Kidney (tissue), 14 donors: Measurements from ENCODE around the gene ANKDD1A. TPM values are rescaled to one million over a fixed set of nuclear protein-coding genes. Genes with fewer than 3 reads are reported as not detected.

ENCODE experiments used
- DNase-seq, 5 donors: peaks; one replicate each; pipeline ENCODE4 v3.0.0-alpha.2; 2013 to 2020
- FAIRE-seq: peaks from 2 replicates; lab custom pipeline; 2012; peaks lifted over from hg19 to GRCh38; lab: Jason Lieb, UNC
- H3K27ac ChIP-seq, 2 donors: one replicate each; pipeline ENCODE4 v1.7.0; 2013; ENCODE audit warnings: low read depth in 2 of 2, low read length in 2 of 2, inconsistent platforms in 1 of 2
- H3K27me3 ChIP-seq: one replicate; pipeline ENCODE4 v1.7.1; 2013; ENCODE audit warnings: low read length, inconsistent platforms; ENCODE audit not compliant: control insufficient read depth, insufficient read depth
- H3K36me3 ChIP-seq, 3 donors: one replicate each; pipeline versions ENCODE4 v1.7.0 to v1.7.1; 2013; ENCODE audit warnings: low read length in 3 of 3, control low read depth in 1 of 3, inconsistent platforms in 1 of 3; ENCODE audit not compliant: insufficient read depth in 3 of 3, control insufficient read depth in 2 of 3
- H3K4me1 ChIP-seq, 3 donors: one replicate each; pipeline versions ENCODE4 v1.7.0 to v1.7.1; 2013; ENCODE audit warnings: low read length in 3 of 3, inconsistent platforms in 1 of 3, low read depth in 1 of 3; ENCODE audit not compliant: control insufficient read depth in 2 of 3, insufficient read depth in 2 of 3
- H3K4me3 ChIP-seq, 3 donors: one replicate each; pipeline versions ENCODE4 v1.7.0 to v1.8.1; 2013; ENCODE audit warnings: low read length in 3 of 3, control low read depth in 1 of 3, inconsistent platforms in 1 of 3
- H3K9ac ChIP-seq, 3 donors: one replicate each; pipeline versions ENCODE4 v1.7.0 to v1.7.1; 2013; ENCODE audit warnings: low read length in 3 of 3, control low read depth in 1 of 3, inconsistent platforms in 1 of 3
- H3K9me3 ChIP-seq, 3 donors: one replicate each; pipeline versions ENCODE4 v1.7.0 to v1.7.1; 2013; ENCODE audit warnings: low read length in 3 of 3, control low read depth in 1 of 3, inconsistent platforms in 1 of 3; ENCODE audit not compliant: control insufficient read depth in 2 of 3, insufficient read depth in 1 of 3
- CTCF ChIP-seq: IDR thresholded peaks from 3 replicates; pipeline ENCODE4 v1.5.1; 2012; ENCODE audit warnings: mild to moderate bottlenecking, moderate library complexity, borderline replicate concordance; ENCODE audit not compliant: insufficient read depth; ENCODE audit errors: extremely low read depth
- intact Hi-C: fragments of 100-400 bp; cut with DNase I; formaldehyde crosslinking; loops from one replicate; pipeline ENCODE4 v1.11.1; 2022
- polyA plus RNA-seq: library from polyadenylated mRNA; stranded (reverse); fragments of 350-450 nt; fragmentation: Illumina TruSeq; extraction: RNeasy Lipid Tissue Mini Kit (QIAGEN cat#74804); gene quantifications from one replicate; pipeline ENCODE4 v1.2.3, GENCODE V29; 2014; ENCODE audit warnings: low read depth, low replicate concordance; ENCODE audit not compliant: insufficient read depth
- total RNA-seq: library from RNA; stranded (reverse); fragmentation: NEBNext Ultra II Directional; extraction: Animal tissue kit (Norgen Biotek cat#: 25700); gene quantifications from one replicate; pipeline ENCODE4 v1.2.1, GENCODE V29; 2021
- donor health status: control.
- donor health status: control.
- donor health status: control.
- donor health status: control.
- donor health status: control.
- donor health status: DM: yes; HTN: yes; CAD: no.
- donor health status: Normal renal cell carcinoma (clear cell type).

ANKDD1A gene
- total and polyA plus RNA-seq, 2 donors from 2014 or later, result 1.9 to 8.0 TPM

- no peak overlapping the region for H3K4me3 ChIP-seq
- no peak for DNase-seq
Observed at GRCh38 chr15:64869501-64869900, 42.2 kb upstream of the ANKDD1A start.

GRCh38 chr15:64870353-64870752 lies 41.3 kb upstream of the ANKDD1A start:
- no peak overlapping the region for H3K9ac ChIP-seq
- no peak overlapping the region for H3K4me3 ChIP-seq
- H3K9me3 ChIP-seq, result no peaks in the 10 kb centered on the region
- H3K36me3 ChIP-seq, result peaks cover 0 to 4% (median 0%) of the 10 kb centered on the region in 3 donors
- no peak for TF ChIP-seq CTCF
- intact Hi-C loops, result no loop called here
- H3K27me3 ChIP-seq, result no peaks in the 10 kb centered on the region
- H3K27ac ChIP-seq, result no peak overlapping the region
- DNase-seq (no peak), FAIRE-seq (no peak)
- H3K4me1 ChIP-seq, result no peaks in the 10 kb centered on the region

More at GRCh38 chr15:64869501-64869900, 42.2 kb upstream of the ANKDD1A start:
- H3K27ac ChIP-seq, result no peak overlapping the region
- intact Hi-C loops, result no loop called here
- H3K9me3 ChIP-seq, result no peaks in the 10 kb centered on the region
- H3K4me1 ChIP-seq, result no peaks in the 10 kb centered on the region
- H3K27me3 ChIP-seq, result no peaks in the 10 kb centered on the region
- H3K9ac ChIP-seq, result no peak overlapping the region
- no peak for TF ChIP-seq CTCF
- FAIRE-seq, result no peak
- H3K36me3 ChIP-seq, result peaks cover 0 to 5% (median 0%) of the 10 kb centered on the region in 3 donors

- intact Hi-C loops, result no loop called here
- H3K27ac ChIP-seq, result no peak overlapping the region
- no peak for TF ChIP-seq CTCF
- H3K4me3 ChIP-seq, result no peak overlapping the region
- no peaks in the 10 kb centered on the region for H3K9me3 ChIP-seq
- peaks cover 0 to 8% (median 7%) of the 10 kb centered on the region in 3 donors for H3K4me1 ChIP-seq
- H3K9ac ChIP-seq, result no peak overlapping the region
- H3K36me3 ChIP-seq, result no peaks in the 10 kb centered on the region
- no peaks in the 10 kb centered on the region for H3K27me3 ChIP-seq
- no peak for FAIRE-seq
- DNase-seq, result no peak
Observed at GRCh38 chr15:64875641-64876223, 36.0 kb upstream of the ANKDD1A start.

- peak overlapping the region; percentile 43 to 86 for H3K27ac ChIP-seq
- no peak overlapping the region for H3K4me3 ChIP-seq
- H3K36me3 ChIP-seq, result no peaks in the 10 kb centered on the region
- no peaks in the 10 kb centered on the region for H3K27me3 ChIP-seq
- DNase-seq (peak in 2 of 5 donors; percentile 64 to 88), FAIRE-seq (no peak)
- no peaks in the 10 kb centered on the region for H3K9me3 ChIP-seq
- no peak for TF ChIP-seq CTCF
- intact Hi-C loops, result no loop called here
- H3K9ac ChIP-seq, result peak overlapping the region in 1 of 3 donors; percentile 34
- peaks cover 0 to 8% (median 7%) of the 10 kb centered on the region in 3 donors for H3K4me1 ChIP-seq
Observed at GRCh38 chr15:64877435-64877834, 34.3 kb upstream of the ANKDD1A start.
